OCI-LY3 (cell line): ENCODE results near the gene RFX3.

Experiments used
- H2AFZ ChIP-seq: fragments of 200-600, 300-600 bp; shearing (Covaris generic); 2 replicates; pipeline ENCODE4 v1.6.0; 2014; ENCODE audit warnings: antibody characterized with exemption, low read depth, low read length
- H3K27ac ChIP-seq: fragments of 200-600, 300-600 bp; sonication (generic); 2 replicates; pipeline ENCODE4 v1.5.1; 2014; ENCODE audit warnings: mild to moderate bottlenecking, low read length, moderate library complexity, mixed read lengths
- H3K27me3 ChIP-seq: fragments of 200-600, 300-600 bp; sonication (generic); 2 replicates; pipeline ENCODE4 v1.6.1; 2014; ENCODE audit warnings: low read depth, low read length, mixed read lengths
- H3K36me3 ChIP-seq: fragments of 200-600, 300-600 bp; sonication (generic); replicated peaks from 2 replicates; pipeline ENCODE3; 2014; ENCODE audit warnings: low read depth, low read length, mixed read lengths
- H3K4me1 ChIP-seq: fragments of 300-600, 200-600 bp; sonication (generic); 2 replicates; pipeline ENCODE4 v1.6.1; 2014; ENCODE audit warnings: low read length, mixed read lengths
- H3K4me2 ChIP-seq: fragments of 200-600, 300-600 bp; sonication (generic); 2 replicates; pipeline ENCODE4 v1.6.1; 2014; ENCODE audit warnings: low read length, mixed read lengths
- H3K4me3 ChIP-seq: fragments of 300-600, 200-600 bp; sonication (generic); 2 replicates; pipeline ENCODE4 v1.5.1; 2014; ENCODE audit warnings: antibody characterized with exemption, mild to moderate bottlenecking, low read length, moderate library complexity
- H3K79me2 ChIP-seq: fragments of 300-600, 200-600 bp; shearing (Covaris generic); 2 replicates; pipeline ENCODE4 v1.6.1; 2014; ENCODE audit warnings: mild to moderate bottlenecking, low read length, mixed read lengths
- H3K9ac ChIP-seq: fragments of 300-600, 200-600 bp; shearing (Covaris generic); 2 replicates; pipeline ENCODE4 v1.6.0; 2014; ENCODE audit warnings: mild to moderate bottlenecking, low read length, moderate library complexity
- H3K9me3 ChIP-seq: fragments of 200-600, 300-600 bp; shearing (Covaris generic); 2 replicates; pipeline ENCODE4 v1.6.1; 2014; ENCODE audit warnings: low read length, mixed read lengths; ENCODE audit not compliant: insufficient read depth
- H4K20me1 ChIP-seq: fragments of 200-600, 300-600 bp; sonication (generic); 2 replicates; pipeline ENCODE4 v1.6.1; 2016; ENCODE audit warnings: low read length, mixed read lengths; ENCODE audit not compliant: insufficient read depth
- EZH2phosphoT487 ChIP-seq: fragments of 200-600 bp; shearing (Covaris generic); IDR thresholded peaks from 2 replicates; pipeline ENCODE4 v1.6.1; 2018; ENCODE audit warnings: antibody characterized with exemption, mixed run types, low read depth
- TF ChIP-seq, protein P1 (sequence below): fragments of 200-600, 300-600 bp; sonication (generic); IDR thresholded peaks from 2 replicates; pipeline ENCODE4 v1.5.1; 2014; ENCODE audit warnings: antibody characterized with exemption, low read length, low read depth

The RFX3 gene

DNA sequence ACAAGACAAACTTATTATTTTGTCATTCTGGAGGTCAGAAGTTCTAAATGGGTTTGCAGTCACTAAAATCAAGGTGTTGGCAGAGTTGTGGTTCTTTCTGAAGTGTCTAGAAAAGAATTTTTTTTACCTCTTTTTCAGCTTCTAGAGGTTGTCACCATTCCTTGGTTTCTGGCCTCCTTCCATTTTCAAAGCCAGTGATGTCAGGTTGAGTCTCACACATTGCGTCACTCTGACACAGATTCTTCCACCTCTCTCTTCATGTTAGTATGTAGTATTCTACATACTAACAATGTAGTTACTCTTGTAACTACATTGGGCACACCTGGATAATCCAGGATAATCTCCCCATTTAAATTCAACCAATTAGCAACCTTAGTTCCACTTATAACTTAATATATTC is 290.3 kb downstream of the RFX3 start:
- Histone ChIP-seq H4K20me1 (no peaks in the 10 kb centered on the region), H3K79me2 (no peaks in the 10 kb centered on the region), H3K27ac (no peak overlapping the region), H2AFZ (no peak overlapping the region), H3K9me3 (no peaks in the 10 kb centered on the region), H3K4me1 (no peaks in the 10 kb centered on the region), H3K9ac (no peak overlapping the region), H3K4me2 (no peak overlapping the region), H3K4me3 (no peak overlapping the region), H3K36me3 (no peaks in the 10 kb centered on the region), H3K27me3 (no peaks in the 10 kb centered on the region)
- TF ChIP-seq EZH2phosphoT487: no peak
- TF ChIP-seq, protein P1, sequence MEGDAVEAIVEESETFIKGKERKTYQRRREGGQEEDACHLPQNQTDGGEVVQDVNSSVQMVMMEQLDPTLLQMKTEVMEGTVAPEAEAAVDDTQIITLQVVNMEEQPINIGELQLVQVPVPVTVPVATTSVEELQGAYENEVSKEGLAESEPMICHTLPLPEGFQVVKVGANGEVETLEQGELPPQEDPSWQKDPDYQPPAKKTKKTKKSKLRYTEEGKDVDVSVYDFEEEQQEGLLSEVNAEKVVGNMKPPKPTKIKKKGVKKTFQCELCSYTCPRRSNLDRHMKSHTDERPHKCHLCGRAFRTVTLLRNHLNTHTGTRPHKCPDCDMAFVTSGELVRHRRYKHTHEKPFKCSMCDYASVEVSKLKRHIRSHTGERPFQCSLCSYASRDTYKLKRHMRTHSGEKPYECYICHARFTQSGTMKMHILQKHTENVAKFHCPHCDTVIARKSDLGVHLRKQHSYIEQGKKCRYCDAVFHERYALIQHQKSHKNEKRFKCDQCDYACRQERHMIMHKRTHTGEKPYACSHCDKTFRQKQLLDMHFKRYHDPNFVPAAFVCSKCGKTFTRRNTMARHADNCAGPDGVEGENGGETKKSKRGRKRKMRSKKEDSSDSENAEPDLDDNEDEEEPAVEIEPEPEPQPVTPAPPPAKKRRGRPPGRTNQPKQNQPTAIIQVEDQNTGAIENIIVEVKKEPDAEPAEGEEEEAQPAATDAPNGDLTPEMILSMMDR: no peak

DNA sequence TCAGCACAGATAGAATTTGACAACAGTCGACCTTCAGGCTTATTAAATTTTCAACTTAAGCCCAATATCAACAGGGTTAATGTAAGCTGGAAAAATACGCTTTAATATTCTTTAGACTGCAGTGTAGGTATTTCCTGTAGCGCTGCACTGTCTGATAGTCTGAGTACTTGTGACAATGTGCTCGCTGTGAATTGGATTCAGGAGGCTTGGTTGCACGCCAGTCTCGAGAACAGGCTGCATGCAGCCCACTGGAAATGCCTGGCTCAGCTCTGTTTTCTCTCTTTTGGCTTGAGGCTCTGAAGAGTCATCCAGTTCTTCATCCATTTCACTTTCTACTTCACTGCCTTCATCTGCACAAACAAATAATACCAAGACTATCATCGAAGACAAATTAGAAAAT is 300.9 kb downstream of the RFX3 start:
- Histone ChIP-seq H3K36me3 (no peaks in the 10 kb centered on the region), H3K79me2 (no peaks in the 10 kb centered on the region), H3K4me3 (no peak overlapping the region), H4K20me1 (no peaks in the 10 kb centered on the region), H3K4me2 (no peak overlapping the region), H2AFZ (no peak overlapping the region), H3K9ac (no peak overlapping the region), H3K27me3 (no peaks in the 10 kb centered on the region), H3K4me1 (peaks cover 8% of the 10 kb centered on the region; the same call in 1 of the 2 replicates), H3K27ac (no peak overlapping the region), H3K9me3 (no peaks in the 10 kb centered on the region)
- no peak for TF ChIP-seq EZH2phosphoT487
- TF ChIP-seq, protein P1: no peak

DNA sequence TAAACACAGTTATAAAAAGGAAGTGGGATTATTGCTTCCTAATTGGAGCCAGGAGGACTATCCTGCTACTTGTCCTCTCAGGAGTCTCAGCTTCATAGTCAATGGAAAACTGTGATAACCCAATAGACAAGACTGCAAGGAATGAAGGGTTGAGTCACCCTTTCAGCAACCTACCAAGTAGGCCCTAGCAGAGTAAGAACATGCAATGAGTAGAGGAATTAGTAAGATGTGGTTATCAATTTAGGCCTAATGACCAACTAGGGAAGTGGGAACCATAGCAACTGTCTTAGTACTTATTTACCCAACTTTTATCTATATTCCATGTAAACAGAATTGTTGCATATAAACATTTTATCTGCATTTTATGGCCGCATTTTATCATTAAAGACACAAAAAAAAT is 310.1 kb downstream of the RFX3 start:
- TF ChIP-seq, protein P1: no peak
- no peak for TF ChIP-seq EZH2phosphoT487
- no peaks in the 10 kb centered on the region for H3K4me1 ChIP-seq
- H3K9ac ChIP-seq: no peak overlapping the region
- no peak overlapping the region for H3K4me2 ChIP-seq
- no peaks in the 10 kb centered on the region for H3K9me3 ChIP-seq
- H3K27me3 ChIP-seq: 0 out of 2 replicates have a peak, but pooled peaks cover 4% of the 10 kb centered on the region
- no peak overlapping the region for H3K27ac ChIP-seq
- H2AFZ ChIP-seq: no peak overlapping the region
- H4K20me1 ChIP-seq: no peaks in the 10 kb centered on the region
- no peaks in the 10 kb centered on the region for H3K79me2 ChIP-seq
- H3K36me3 ChIP-seq: no peaks in the 10 kb centered on the region
- H3K4me3 ChIP-seq: no peak overlapping the region

DNA sequence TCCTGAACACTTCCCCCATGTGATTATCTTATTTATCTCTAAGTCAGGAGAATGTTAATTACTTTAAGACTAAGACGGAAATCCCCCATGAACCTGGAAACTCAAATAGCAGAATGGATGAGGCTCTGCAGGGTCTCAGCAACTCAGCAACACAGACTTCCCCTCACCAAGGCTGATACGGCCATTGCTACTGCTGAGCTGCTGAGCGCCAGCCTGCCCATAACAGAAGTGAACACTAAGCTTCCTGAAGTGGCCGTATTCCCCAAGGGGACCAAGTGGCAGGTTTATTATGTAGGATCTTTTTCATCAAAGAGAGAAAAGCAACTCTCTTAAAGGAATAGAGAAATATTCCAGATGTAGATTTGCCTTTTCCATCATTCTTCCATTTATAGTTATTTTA is 311.1 kb downstream of the RFX3 start:
- Histone ChIP-seq H3K9me3 (no peaks in the 10 kb centered on the region), H3K27me3 (peaks cover 4% of the 10 kb centered on the region; the same call in 1 of the 2 replicates), H2AFZ (no peak overlapping the region), H4K20me1 (no peaks in the 10 kb centered on the region), H3K4me3 (no peak overlapping the region), H3K4me1 (no peaks in the 10 kb centered on the region), H3K79me2 (no peaks in the 10 kb centered on the region), H3K9ac (no peak overlapping the region), H3K27ac (no peak overlapping the region), H3K36me3 (no peaks in the 10 kb centered on the region), H3K4me2 (no peak overlapping the region)
- TF ChIP-seq, protein P1: no peak
- TF ChIP-seq EZH2phosphoT487: no peak
